Inflammatory macrophage treated with lipopolysaccharide for 4 hours (primary cell): ENCODE measurements around the gene SLC6A6.

Experiments used
- DNase-seq: peaks from one replicate; pipeline ENCODE4 v3.0.0-alpha.2; 2020

SLC6A6 gene

GRCh38 chr3:14531856-14532395, 129.5 kb downstream of the SLC6A6 start:
- no peak for DNase-seq

- no peak for DNase-seq
Measured at GRCh38 chr3:14532691-14533456, 130.5 kb downstream of the SLC6A6 start.

DNA sequence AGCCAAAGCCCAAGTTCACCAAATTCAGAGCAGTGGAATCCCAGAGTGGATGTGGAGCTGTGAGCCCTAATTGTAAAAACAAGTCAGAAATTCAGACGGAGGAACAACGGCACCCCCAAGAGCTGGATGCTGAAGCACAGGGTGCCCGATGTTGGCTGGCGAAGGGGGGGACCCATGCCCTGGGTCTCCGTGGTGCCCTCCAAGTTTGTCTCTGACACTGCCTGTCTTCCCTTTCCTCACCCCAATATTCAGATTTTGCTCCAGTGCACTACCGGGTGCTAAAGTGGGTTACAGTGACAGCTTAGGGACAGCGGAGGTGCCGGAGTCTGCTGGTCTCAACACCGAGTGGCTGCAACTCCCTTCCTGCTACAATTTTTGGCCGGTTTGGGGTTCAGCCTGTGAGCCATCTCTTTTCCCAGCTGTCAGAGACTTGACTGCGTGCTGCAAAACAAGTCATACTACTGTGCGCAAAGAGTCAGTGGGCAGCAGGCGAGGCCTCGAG, 131.1 kb downstream of the SLC6A6 start:
- no peak for DNase-seq

DNA sequence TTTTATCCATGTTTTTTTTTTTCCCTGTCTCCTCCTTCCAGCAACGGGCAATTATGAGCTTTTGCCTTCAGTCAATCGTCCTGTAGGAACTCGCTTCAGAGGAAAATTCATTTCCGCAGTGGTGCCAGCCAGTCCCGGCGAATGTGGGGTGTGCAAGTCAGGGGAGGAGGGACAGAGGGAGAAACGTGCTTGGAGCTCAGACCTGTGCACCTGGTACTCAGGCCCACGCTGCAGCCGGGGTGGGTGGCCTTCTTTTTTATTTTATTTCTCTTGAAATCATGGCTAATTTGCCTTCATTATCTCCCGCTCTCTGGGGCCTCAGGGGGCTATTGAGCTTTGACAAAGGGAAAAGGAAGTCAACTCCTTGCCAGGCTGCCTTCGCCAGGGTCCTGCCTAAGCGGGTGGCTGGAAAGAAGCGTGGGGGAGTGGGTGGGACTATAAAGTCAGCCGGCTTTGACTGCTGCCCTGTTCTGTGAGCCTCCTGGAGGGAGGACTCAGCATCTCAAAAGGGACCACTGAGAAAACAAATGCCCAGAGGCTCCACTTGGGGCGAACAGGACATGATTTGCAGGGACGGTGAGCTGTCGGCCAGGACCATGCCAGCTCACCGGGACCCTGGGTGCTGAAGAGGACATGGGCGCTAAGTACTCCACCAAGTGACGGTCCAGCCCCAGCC, 132.2 kb downstream of the SLC6A6 start:
- DNase-seq: no peak

DNA sequence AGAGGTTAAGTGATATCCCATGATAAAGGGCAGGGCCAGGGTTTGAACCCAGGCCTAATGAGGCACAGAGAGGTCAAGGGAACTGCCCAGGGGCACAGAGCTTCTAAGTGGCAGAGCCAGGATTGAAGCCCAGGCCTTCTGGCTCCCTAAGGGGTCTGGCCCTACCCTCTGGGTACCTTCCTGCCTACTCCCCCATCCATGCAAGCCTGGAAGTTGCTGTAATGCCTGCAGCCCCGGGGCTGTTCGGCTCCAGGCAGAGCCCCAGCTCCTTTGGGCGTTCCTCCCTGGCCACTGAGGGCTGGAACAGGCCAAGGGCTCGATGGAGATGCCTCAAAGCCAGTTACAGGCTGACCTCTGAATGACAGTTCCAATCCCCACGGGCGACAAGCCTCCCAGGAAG, 133.2 kb downstream of the SLC6A6 start:
- DNase-seq: no peak

DNA sequence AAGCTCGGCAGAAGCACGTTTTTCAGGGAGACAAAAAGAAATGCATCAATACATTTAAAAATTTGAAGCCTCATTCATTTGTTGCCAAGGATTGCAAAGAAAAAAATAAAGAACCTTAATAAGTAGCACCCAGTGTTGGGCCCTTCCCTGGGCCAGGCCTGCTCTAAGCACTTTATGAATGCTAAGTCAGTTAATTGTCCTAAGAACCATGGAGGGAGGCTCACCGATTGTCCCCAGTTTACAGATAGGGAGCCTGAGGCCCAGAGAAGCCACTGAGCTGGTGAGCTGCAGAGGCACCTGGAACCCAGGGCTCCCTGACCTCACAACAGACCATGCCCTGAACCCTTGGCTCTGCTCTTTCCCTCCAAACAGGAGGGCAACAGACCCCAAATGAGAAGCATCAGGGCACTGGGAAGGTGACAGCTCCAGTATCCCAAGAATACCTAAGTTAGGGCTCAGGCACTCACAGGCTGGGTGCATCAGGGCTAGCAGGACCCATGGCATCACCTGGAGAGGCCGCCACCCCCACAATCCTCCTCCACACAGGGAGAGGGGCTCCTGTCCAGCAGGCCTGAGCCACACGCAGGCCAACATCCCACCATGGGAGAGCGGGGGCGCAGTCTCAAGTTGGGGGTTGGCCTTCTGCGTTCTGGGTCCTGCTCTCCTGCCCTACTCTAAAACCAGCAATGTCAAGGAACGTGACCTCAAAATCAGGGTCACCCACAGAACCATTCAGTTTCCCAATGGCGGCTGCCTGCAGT, 133.8 kb downstream of the SLC6A6 start:
- no peak for DNase-seq

GRCh38 chr3:14536837-14537589, 134.6 kb downstream of the SLC6A6 start:
- no peak for DNase-seq

DNA sequence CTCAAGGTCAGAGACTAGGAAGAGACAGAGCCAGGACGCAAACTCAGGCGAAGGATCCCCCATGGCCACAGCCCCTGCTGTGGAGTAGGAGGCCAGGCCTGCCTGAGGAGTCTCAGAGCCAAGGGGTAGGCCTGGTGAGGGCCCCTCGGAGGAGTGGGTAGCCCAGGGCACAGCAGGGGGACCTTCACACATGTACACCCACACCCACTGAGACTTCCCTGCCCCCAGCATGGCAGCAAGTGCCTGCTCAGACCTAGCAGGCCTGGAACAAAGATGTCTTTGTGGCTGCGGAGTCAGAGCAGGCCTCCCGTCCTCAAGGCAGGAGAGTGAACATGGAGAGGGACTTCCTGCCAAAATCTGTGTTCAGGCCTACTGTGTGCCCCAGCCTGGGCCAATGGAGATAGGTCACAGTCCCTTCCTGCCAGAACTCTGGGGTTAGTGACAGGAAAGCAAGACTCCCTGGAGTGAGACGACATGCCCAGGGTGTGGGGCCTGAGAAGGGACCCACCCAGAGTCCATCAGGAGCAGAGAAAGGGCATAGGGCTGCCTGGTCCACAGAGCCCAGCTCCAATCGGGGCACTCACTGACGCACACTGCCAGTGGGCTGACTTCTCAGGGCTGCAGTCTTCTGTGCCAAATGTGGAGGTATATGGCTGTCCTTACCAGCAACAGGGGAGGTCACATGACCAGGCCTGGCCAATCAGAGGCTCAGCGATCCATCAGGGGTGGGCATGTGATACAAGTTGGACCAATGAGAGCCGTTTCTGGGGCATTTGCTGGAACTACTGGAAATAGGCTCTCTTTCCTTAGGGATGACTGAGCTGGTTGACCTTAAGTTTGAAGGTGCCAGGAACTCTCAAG, 135.4 kb downstream of the SLC6A6 start:
- DNase-seq: no peak

- no peak for DNase-seq
Measured at GRCh38 chr3:14538451-14539088, 136.2 kb downstream of the SLC6A6 start.
